HCT116 (cell line): ENCODE results near the gene MUC20. TPM values are rescaled to one million over a fixed set of nuclear protein-coding genes. Genes with fewer than 3 reads are reported as not detected.

Experiments
- ATAC-seq: fragments of 200-7000 bp; cut with Tn5 transposase; 2 replicates; pipeline ENCODE4 v1.9.1; 2020; ENCODE audit warnings: mild to moderate bottlenecking, moderate library complexity
- BruUV-seq: library from RNA; stranded (reverse); fragments of 400-500 nt; replicated peaks from 2 replicates; lab custom pipeline; 2021; lab: Mats Ljungman, UMichigan
- CTCF ChIA-PET: fragments of 300-600 bp; sonication (Branson Sonifier 250); formaldehyde crosslinking; loops from one replicate; lab custom pipeline; 2021; ENCODE audit warnings: antibody characterized with exemption; lab: Charles Lee
- POLR2A ChIA-PET: fragments of 300-600, 350-600 bp; sonication (Branson Sonifier 250); formaldehyde crosslinking; loops from one replicate; lab custom pipeline; 2021; ENCODE audit warnings: antibody characterized with exemption; lab: Charles Lee
- RAD21 ChIA-PET, 2 experiments: fragments of 300-600 bp; sonication (Branson Sonifier 250); formaldehyde crosslinking; loops; one replicate each; lab custom pipeline; 2023; ENCODE audit warnings: low total read pairs in 2 of 2; ENCODE audit not compliant: uncharacterized antibody in 2 of 2, unreplicated experiment in 2 of 2, low non-redundant PET in 1 of 2; lab: Charles Lee
- DNase-seq: peaks from one replicate; pipeline ENCODE4 v3.0.0-alpha.2; 2010; ENCODE audit warnings: low read depth, low spot score
- H2AFZ ChIP-seq: fragments of 200-600 bp; shearing (Covaris generic), sonication (generic); 2 replicates; pipeline ENCODE4 v1.6.1; 2017; ENCODE audit warnings: low read depth, mixed run types, mixed read lengths, antibody characterized with exemption, low read length; ENCODE audit not compliant: poor library complexity, severe bottlenecking
- H3K27ac ChIP-seq: 2 replicates; pipeline ENCODE4 v1.5.1; 2012; ENCODE audit warnings: low read depth, low read length
- H3K27me3 ChIP-seq: fragments of 200-600 bp; sonication (generic); 2 replicates; pipeline ENCODE4 v1.6.1; 2016; ENCODE audit warnings: mixed run types, low read length, mixed read lengths; ENCODE audit not compliant: insufficient read depth
- H3K36me3 ChIP-seq, 2 experiments: fragments of 200-500 bp in 1 of 2; fragments of 200-600 bp in 1 of 2; sonication (Bioruptor generic) in 1 of 2; sonication (generic) in 1 of 2; 2 replicates each; pipeline versions ENCODE4 v1.5.1 to v1.6.1; 2014 to 2016; ENCODE audit warnings: low read length in 2 of 2, inconsistent platforms in 1 of 2, mixed read lengths in 1 of 2, mixed run types in 1 of 2; ENCODE audit not compliant: insufficient read depth in 2 of 2, control insufficient read depth in 1 of 2
- H3K4me1 ChIP-seq, 2 experiments: fragments of 200-600 bp in 1 of 2; sonication (generic) in 1 of 2; 2 replicates each; pipeline versions ENCODE4 v1.5.1 to v1.6.1; 2012 to 2017; ENCODE audit warnings: low read length in 2 of 2, inconsistent platforms in 1 of 2, mild to moderate bottlenecking in 1 of 2, mixed read lengths in 1 of 2, mixed run types in 1 of 2, moderate library complexity in 1 of 2; ENCODE audit not compliant: insufficient read depth in 2 of 2, control insufficient read depth in 1 of 2
- H3K4me2 ChIP-seq: fragments of 200-600 bp; sonication (generic); 2 replicates; pipeline ENCODE4 v1.6.1; 2017; ENCODE audit warnings: mixed run types, low read length, mixed read lengths
- H3K4me3 ChIP-seq, 2 experiments: fragments of 200-600 bp in 1 of 2; sonication (generic) in 1 of 2; replicated peaks in 1 of 2; 2 replicates each; pipeline ENCODE4 v1.5.1; 2011 to 2016; ENCODE audit warnings: low read length in 2 of 2, control low read depth in 1 of 2, low read depth in 1 of 2, mild to moderate bottlenecking in 1 of 2, mixed read lengths in 1 of 2, mixed run types in 1 of 2
- H3K79me2 ChIP-seq: fragments of 200-600 bp; sonication (generic); 2 replicates; pipeline ENCODE4 v1.6.1; 2017; ENCODE audit warnings: mild to moderate bottlenecking, mixed run types, low read length, moderate library complexity, mixed read lengths; ENCODE audit not compliant: insufficient read depth
- H3K9ac ChIP-seq: fragments of 200-600 bp; sonication (generic); 2 replicates; pipeline ENCODE4 v1.6.1; 2016; ENCODE audit warnings: low read length, mixed read lengths
- H3K9me2 ChIP-seq: fragments of 200-600 bp; sonication (generic), shearing (Covaris generic); 2 replicates; pipeline ENCODE4 v1.6.1; 2017; ENCODE audit warnings: mixed run types, mild to moderate bottlenecking, moderate library complexity; ENCODE audit not compliant: insufficient read depth
- H3K9me3 ChIP-seq, 2 experiments: fragments of 200-500 bp in 1 of 2; fragments of 200-600 bp in 1 of 2; sonication (Bioruptor generic) in 1 of 2; sonication (generic) in 1 of 2; 2 replicates each; pipeline ENCODE4 v1.6.1; 2014 to 2017; ENCODE audit warnings: low read length in 2 of 2, mixed read lengths in 2 of 2, inconsistent platforms in 1 of 2, low read depth in 1 of 2, mild to moderate bottlenecking in 1 of 2, mixed run types in 1 of 2, moderate library complexity in 1 of 2; ENCODE audit not compliant: control insufficient read depth in 1 of 2, insufficient read depth in 1 of 2
- H4K20me1 ChIP-seq: fragments of 200-600 bp; sonication (generic), shearing (Covaris generic); 2 replicates; pipeline ENCODE4 v1.6.1; 2017; ENCODE audit warnings: mixed run types, mild to moderate bottlenecking, moderate library complexity; ENCODE audit not compliant: insufficient read depth
- ATF3 ChIP-seq: IDR thresholded peaks from 2 replicates; pipeline ENCODE4 v1.6.1; 2012
- CTCF ChIP-seq, 3 experiments: fragments of 200-600 bp in 1 of 3; sonication (generic) in 1 of 3; IDR thresholded peaks in 2 of 3; conservative IDR thresholded peaks in 1 of 3; 2 replicates each; pipeline ENCODE4 v1.5.1; 2012 to 2017; ENCODE audit warnings: low read depth in 2 of 3, low read length in 2 of 3, antibody characterized with exemption in 1 of 3, borderline replicate concordance in 1 of 3, control low read depth in 1 of 3, mild to moderate bottlenecking in 1 of 3, mixed read lengths in 1 of 3, mixed run types in 1 of 3, moderate library complexity in 1 of 3; ENCODE audit not compliant: insufficient read depth in 1 of 3
- EZH2 ChIP-seq: fragments of 200-600 bp; sonication (generic); IDR thresholded peaks from 2 replicates; pipeline ENCODE4 v1.6.1; 2017; ENCODE audit warnings: antibody characterized with exemption, mixed run types
- FOSL1 ChIP-seq: IDR thresholded peaks from 2 replicates; pipeline ENCODE4 v1.6.1; 2012; ENCODE audit warnings: low read depth
- REST ChIP-seq: IDR thresholded peaks from 2 replicates; pipeline ENCODE4 v1.6.1; 2012; ENCODE audit warnings: low read depth
- SP1 ChIP-seq: IDR thresholded peaks from 2 replicates; pipeline ENCODE4 v1.6.1; 2012; ENCODE audit warnings: low read depth
- TCF7L2 ChIP-seq: IDR thresholded peaks from 2 replicates; pipeline ENCODE4 v1.7.0; 2011; ENCODE audit warnings: borderline replicate concordance, inconsistent platforms; ENCODE audit not compliant: insufficient read depth, insufficient read length; ENCODE audit errors: extremely low read depth
- intact Hi-C: fragments of 100-400 bp; cut with micrococcal nuclease; formaldehyde crosslinking; loops from 2 replicates; pipeline ENCODE4 v1.10.0; 2022
- total RNA-seq: library from RNA; stranded (reverse); gene quantifications from one replicate; pipeline ENCODE4 v1.2.1, GENCODE V29; 2021; ENCODE audit not compliant: unreplicated experiment

The MUC20 gene
- total RNA-seq, 1 experiment from 2014 or later, result 2.4 TPM

GRCh38 chr3:195698325-195698646 is 22.5 kb upstream of the MUC20 start (continued):
- TF ChIP-seq FOSL1, result no peak
- TF ChIP-seq, all 23 proteins: peak for 0

- no peak for TF ChIP-seq CTCF (IDR thresholded peaks at IDR 0.05 in 2 of 3, conservative IDR thresholded peaks at IDR 0.05 in 1 of 3; ENCODE audit: borderline replicate concordance in 1 of 3, insufficient read depth in 1 of 3, low read depth in 2 of 3, low read length in 2 of 3)
- peak; percentile 21; the same call in 1 of the 2 replicates for TF ChIP-seq SP1
- Histone ChIP-seq H2AFZ (no peak overlapping the region), H3K4me1 (peaks cover 0 to 17% of the 10 kb centered on the region in 2 experiments; a peak in 2 of 4 replicates), H3K27ac (no peak overlapping the region), H3K9me2 (no peaks in the 10 kb centered on the region), H4K20me1 (no peaks in the 10 kb centered on the region), H3K36me3 (peaks cover 0 to 3% of the 10 kb centered on the region in 2 experiments; a peak in 1 of 4 replicates), H3K79me2 (no peaks in the 10 kb centered on the region), H3K9ac (no peak overlapping the region), H3K4me3 (no peak overlapping the region), H3K4me2 (no peak overlapping the region), H3K27me3 (no peaks in the 10 kb centered on the region), H3K9me3 (no peaks in the 10 kb centered on the region)
- RAD21 ChIA-PET, result no interaction called here
- DNase-seq (no peak), ATAC-seq (no peak)
- CTCF ChIA-PET, result no interaction called here
- TSS peak; percentile 11 for BruUV-seq
- POLR2A ChIA-PET, result no interaction called here
- intact Hi-C loops, result no loop called here
These were observed 22.0 kb upstream of the MUC20 start for GRCh38 chr3:195698647-195699387.

- POLR2A ChIA-PET, result interaction anchor here (0.5 kb wide), 1 partner anchor 385 kb away, joined by 4 read pairs; no protein-coding TSS in a partner anchor
- ATAC-seq, result no peak
- H3K4me2 ChIP-seq, result no peak overlapping the region
- no peaks in the 10 kb centered on the region for H3K79me2 ChIP-seq
- no peak overlapping the region for H3K27ac ChIP-seq
- no peaks in the 10 kb centered on the region for H3K9me3 ChIP-seq
- no TSS peak for BruUV-seq
- CTCF ChIA-PET, result no interaction called here
- RAD21 ChIA-PET, result no interaction called here
- H3K4me1 ChIP-seq, result peaks cover 0 to 17% of the 10 kb centered on the region in 2 experiments; a peak in 2 of 4 replicates
- H2AFZ ChIP-seq, result no peak overlapping the region
- no peak overlapping the region for H3K9ac ChIP-seq
- no peaks in the 10 kb centered on the region for H4K20me1 ChIP-seq
- H3K4me3 ChIP-seq, result no peak overlapping the region
- no peak for DNase-seq
- no peaks in the 10 kb centered on the region for H3K9me2 ChIP-seq
- H3K36me3 ChIP-seq, result no peaks in the 10 kb centered on the region
- no peaks in the 10 kb centered on the region for H3K27me3 ChIP-seq
- intact Hi-C loops, result no loop called here
- TF ChIP-seq ATF3 (no peak), REST (no peak), EZH2 (no peak), TCF7L2 (no peak), CTCF (IDR thresholded peaks at IDR 0.05 in 2 of 3, conservative IDR thresholded peaks at IDR 0.05 in 1 of 3; ENCODE audit: borderline replicate concordance in 1 of 3, insufficient read depth in 1 of 3, low read depth in 2 of 3, low read length in 2 of 3) (no peak)
These were observed 21.4 kb upstream of the MUC20 start for GRCh38 chr3:195699388-195699771.
